ENCODE measurements around the gene LMBR1.

GRCh38 chr7:156693627-156694026, 199.4 kb downstream of the LMBR1 start:
- TF ChIP-seq CTCF (IDR thresholded peaks at IDR 0.05) = no peak
- TF ChIP-seq POLR2A (IDR thresholded peaks at IDR 0.05) = no peak
